ENCODE results near the gene USP6. TPM values are rescaled to one million over a fixed set of nuclear protein-coding genes. Genes with fewer than 3 reads are reported as not detected.
"Not testable (repeated sequence)": the region's sequence is repeated elsewhere in the genome, so short reads cannot be mapped to it uniquely, and the experiment has no call there.

Gene USP6
- total RNA-seq, 1 experiment from 2014 or later: 0.11 TPM

DNA sequence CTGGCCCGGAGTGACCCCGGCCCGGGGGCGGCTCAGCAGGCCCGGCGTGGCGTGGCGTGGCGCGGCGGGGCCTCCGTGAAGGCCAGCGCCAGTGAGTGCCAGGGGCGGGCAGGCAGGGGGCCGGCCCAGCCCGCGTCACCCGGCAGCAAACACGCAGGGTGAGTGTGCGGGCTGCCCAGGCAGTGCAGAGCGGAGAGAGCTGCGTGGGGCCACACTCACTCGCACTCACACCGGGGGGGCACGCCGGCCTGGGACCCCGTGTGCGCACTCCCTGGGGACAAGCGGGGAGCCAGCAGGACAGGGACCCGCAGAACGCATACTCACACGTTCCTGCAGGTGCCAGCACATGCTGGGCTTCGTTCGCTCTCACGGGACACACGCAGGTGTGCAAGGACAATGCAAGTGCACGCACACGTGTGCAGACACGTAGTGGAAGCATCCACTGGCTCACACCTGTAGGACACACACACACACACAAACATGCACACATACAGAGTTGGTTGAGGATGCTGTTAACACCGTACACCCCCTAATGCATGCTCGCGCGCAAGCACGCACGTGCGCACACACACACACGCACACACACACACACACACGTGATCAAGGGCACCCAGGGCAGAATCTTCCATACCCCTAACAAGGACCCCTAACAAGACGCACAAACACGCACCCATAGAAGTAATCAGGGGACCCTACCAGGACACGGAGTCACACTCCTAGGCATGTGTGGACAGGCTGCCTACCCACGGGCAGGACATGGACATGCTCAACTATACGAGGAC is 7.7 kb downstream of the USP6 start:
- no peak for TF ChIP-seq EZH2 (IDR thresholded peaks at IDR 0.05; ENCODE audit: low read depth)
- TF ChIP-seq, protein P1, sequence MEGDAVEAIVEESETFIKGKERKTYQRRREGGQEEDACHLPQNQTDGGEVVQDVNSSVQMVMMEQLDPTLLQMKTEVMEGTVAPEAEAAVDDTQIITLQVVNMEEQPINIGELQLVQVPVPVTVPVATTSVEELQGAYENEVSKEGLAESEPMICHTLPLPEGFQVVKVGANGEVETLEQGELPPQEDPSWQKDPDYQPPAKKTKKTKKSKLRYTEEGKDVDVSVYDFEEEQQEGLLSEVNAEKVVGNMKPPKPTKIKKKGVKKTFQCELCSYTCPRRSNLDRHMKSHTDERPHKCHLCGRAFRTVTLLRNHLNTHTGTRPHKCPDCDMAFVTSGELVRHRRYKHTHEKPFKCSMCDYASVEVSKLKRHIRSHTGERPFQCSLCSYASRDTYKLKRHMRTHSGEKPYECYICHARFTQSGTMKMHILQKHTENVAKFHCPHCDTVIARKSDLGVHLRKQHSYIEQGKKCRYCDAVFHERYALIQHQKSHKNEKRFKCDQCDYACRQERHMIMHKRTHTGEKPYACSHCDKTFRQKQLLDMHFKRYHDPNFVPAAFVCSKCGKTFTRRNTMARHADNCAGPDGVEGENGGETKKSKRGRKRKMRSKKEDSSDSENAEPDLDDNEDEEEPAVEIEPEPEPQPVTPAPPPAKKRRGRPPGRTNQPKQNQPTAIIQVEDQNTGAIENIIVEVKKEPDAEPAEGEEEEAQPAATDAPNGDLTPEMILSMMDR (conservative IDR thresholded peaks at IDR 0.05): no peak
- Histone ChIP-seq H3K9me3 (ENCODE audit: insufficient read depth, low read depth) (no peaks in the 10 kb centered on the region), H4K20me1 (ENCODE audit: insufficient read depth) (no peaks in the 10 kb centered on the region), H3K9me2 (ENCODE audit: insufficient read depth) (no peaks in the 10 kb centered on the region), H3K4me3 (no peak overlapping the region), H3K27ac (no peak overlapping the region), H3K4me1 (replicated peaks; ENCODE audit: insufficient read depth) (no peaks in the 10 kb centered on the region), H3K4me2 (no peak overlapping the region), H3K36me3 (ENCODE audit: low read depth) (no peaks in the 10 kb centered on the region), H2AFZ (no peak overlapping the region), H3F3A (ENCODE audit: insufficient read depth, low read depth) (no peaks in the 10 kb centered on the region), H3K27me3 (ENCODE audit: insufficient read depth, low read depth) (peaks cover 76% of the 10 kb centered on the region), H3K79me2 (ENCODE audit: low read depth) (no peaks in the 10 kb centered on the region)
- DNase-seq: no peak
- no TSS peak for BruUV-seq (replicated peaks)
- POLR2A ChIA-PET (ENCODE audit: unreplicated experiment): no interaction called here
- CTCF ChIA-PET: no interaction called here
- intact Hi-C loops (cut with micrococcal nuclease; ENCODE audit: unreplicated experiment): no loop called here

DNA sequence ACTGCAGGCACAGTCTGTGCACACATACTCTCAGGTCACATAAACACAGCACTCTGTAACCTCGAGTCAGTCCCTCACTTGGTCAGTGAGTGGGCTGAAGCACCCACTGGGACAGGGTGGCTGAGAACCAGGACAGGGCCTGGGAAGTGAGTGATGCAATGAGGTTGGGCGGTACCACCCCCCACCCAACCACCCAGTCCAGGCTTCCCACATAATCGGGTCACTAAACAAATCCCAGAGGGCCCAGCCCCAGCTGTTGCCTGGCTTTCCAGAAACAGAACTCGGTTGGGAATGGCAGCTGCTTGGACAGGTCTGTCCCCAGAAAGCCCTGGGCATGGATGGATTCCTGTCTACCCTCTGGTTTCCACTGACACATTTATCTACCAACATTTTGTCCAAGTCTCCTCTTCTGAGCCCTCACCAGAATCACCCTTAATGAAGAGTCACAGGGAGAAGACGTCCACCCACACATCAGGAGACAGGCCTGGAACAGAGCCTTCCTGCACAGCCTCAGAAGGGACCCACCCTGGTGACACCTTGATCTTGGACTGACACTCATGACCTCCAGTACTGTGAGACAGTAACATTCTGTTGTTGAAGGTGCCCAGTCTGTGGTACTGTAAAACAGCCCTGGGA is 8.4 kb downstream of the USP6 start:
- H3K36me3 ChIP-seq (ENCODE audit: low read depth); H3K9me2 ChIP-seq (ENCODE audit: insufficient read depth); intact Hi-C loops (cut with micrococcal nuclease; ENCODE audit: unreplicated experiment); H3K4me2 ChIP-seq; H3K4me3 ChIP-seq; BruUV-seq (replicated peaks); CTCF ChIA-PET; H4K20me1 ChIP-seq (ENCODE audit: insufficient read depth); DNase-seq; H3K9me3 ChIP-seq (ENCODE audit: insufficient read depth, low read depth); H3F3A ChIP-seq (ENCODE audit: insufficient read depth, low read depth); H2AFZ ChIP-seq; H3K79me2 ChIP-seq (ENCODE audit: low read depth); H3K4me1 ChIP-seq (replicated peaks; ENCODE audit: insufficient read depth); H3K27ac ChIP-seq; POLR2A ChIA-PET (ENCODE audit: unreplicated experiment): not testable (repeated sequence)
- H3K27me3 ChIP-seq (ENCODE audit: insufficient read depth, low read depth): peaks cover 76% of the 10 kb centered on the region

DNA sequence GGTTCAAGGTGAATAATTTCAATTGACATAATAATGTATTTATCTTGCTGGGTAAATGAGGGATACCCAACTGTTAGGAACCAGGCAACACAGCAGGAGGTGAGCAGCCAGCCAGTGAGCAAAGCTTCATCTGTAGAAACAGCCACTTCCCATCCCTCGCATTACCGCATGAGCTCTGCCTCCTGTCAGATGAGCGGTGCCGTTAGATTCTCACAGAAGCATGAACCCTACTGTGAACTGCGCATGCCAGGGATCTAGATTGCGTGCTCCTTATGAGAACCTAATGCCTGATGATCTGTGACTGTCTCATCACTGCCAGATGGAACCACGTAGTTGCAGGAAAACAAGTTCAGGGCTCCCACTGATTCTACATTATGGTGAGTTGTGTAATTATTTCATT is 9.1 kb downstream of the USP6 start:
- H3K4me2 ChIP-seq; DNase-seq; H3K9me3 ChIP-seq (ENCODE audit: insufficient read depth, low read depth); POLR2A ChIA-PET (ENCODE audit: unreplicated experiment); BruUV-seq (replicated peaks); H2AFZ ChIP-seq; H3F3A ChIP-seq (ENCODE audit: insufficient read depth, low read depth); H3K4me3 ChIP-seq; H3K36me3 ChIP-seq (ENCODE audit: low read depth); H3K4me1 ChIP-seq (replicated peaks; ENCODE audit: insufficient read depth); CTCF ChIA-PET; H3K79me2 ChIP-seq (ENCODE audit: low read depth); H4K20me1 ChIP-seq (ENCODE audit: insufficient read depth); H3K27ac ChIP-seq; H3K9me2 ChIP-seq (ENCODE audit: insufficient read depth); intact Hi-C loops (cut with micrococcal nuclease; ENCODE audit: unreplicated experiment): not testable (repeated sequence)
- peaks cover 78% of the 10 kb centered on the region for H3K27me3 ChIP-seq (ENCODE audit: insufficient read depth, low read depth)

DNA sequence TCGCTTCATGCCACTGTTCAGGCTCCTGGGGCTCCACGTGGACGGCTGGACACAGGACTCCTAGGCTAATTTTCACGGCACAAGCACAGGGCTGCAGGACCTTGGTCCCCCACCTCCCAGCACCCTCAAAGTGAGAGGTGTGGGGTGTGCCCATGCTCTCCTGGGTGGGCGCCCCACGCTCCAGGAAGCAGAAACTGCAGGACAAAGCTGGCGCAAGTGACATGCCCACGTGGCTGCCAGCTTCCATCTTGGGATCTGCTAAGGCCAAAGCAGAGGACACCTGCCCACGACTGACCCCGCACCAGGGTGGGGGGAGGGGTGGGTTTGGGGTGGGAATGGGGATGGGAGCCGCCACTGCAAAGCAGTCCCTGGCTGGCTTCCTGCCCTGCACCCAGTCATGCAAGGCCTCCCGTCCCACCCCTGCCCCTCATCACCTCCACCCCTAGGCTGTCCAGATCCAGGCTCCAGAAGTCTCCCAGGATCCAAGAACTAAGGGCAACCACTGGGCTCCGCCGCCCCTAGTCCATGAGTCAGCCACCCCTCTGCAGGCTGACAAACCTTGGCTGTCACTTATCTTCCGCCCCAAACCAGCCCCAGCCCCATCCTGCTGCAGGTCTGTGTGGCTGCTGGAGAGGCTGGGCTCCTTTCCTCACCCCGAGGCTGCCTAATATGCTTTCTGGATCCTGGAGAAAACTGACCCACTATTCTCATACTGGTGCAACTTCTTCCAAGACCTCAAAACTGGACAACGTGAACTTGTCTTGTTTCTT is 11.1 kb downstream of the USP6 start:
- BruUV-seq (replicated peaks): no TSS peak
- Histone ChIP-seq H4K20me1 (ENCODE audit: insufficient read depth) (no peaks in the 10 kb centered on the region), H3K79me2 (ENCODE audit: low read depth) (no peaks in the 10 kb centered on the region), H3F3A (ENCODE audit: insufficient read depth, low read depth) (no peaks in the 10 kb centered on the region), H3K4me2 (no peak overlapping the region), H3K9me2 (ENCODE audit: insufficient read depth) (no peaks in the 10 kb centered on the region), H3K27me3 (ENCODE audit: insufficient read depth, low read depth) (peaks cover 79% of the 10 kb centered on the region), H3K9me3 (ENCODE audit: insufficient read depth, low read depth) (no peaks in the 10 kb centered on the region), H2AFZ (no peak overlapping the region), H3K4me3 (no peak overlapping the region), H3K27ac (no peak overlapping the region), H3K4me1 (replicated peaks; ENCODE audit: insufficient read depth) (no peaks in the 10 kb centered on the region), H3K36me3 (ENCODE audit: low read depth) (no peaks in the 10 kb centered on the region)
- ChIA-PET POLR2A (ENCODE audit: unreplicated experiment) (no interaction called here), CTCF (no interaction called here)
- intact Hi-C loops (cut with micrococcal nuclease; ENCODE audit: unreplicated experiment): no loop called here
- no peak for DNase-seq
- no peak for TF ChIP-seq EZH2 (IDR thresholded peaks at IDR 0.05; ENCODE audit: low read depth)
- TF ChIP-seq, protein P1 (conservative IDR thresholded peaks at IDR 0.05): no peak
